GM15510 (cell line): Measurements from ENCODE around the gene KCNE4.

Experiments used
- POLR2A ChIP-seq: IDR thresholded peaks from 3 replicates; pipeline ENCODE4 v1.6.1; 2011; ENCODE audit warnings: borderline replicate concordance; ENCODE audit not compliant: insufficient read length; ENCODE audit errors: extremely low read depth

The KCNE4 gene

GRCh38 chr2:223048519-223048918 is 3.5 kb upstream of the KCNE4 start:
- TF ChIP-seq POLR2A: no peak

GRCh38 chr2:223049356-223049755 is 2.6 kb upstream of the KCNE4 start:
- no peak for TF ChIP-seq POLR2A

- no peak for TF ChIP-seq POLR2A
These were observed 1.8 kb upstream of the KCNE4 start for GRCh38 chr2:223050188-223050587.

GRCh38 chr2:223050900-223051504 is 988 bp upstream of the KCNE4 start:
- no peak for TF ChIP-seq POLR2A

GRCh38 chr2:223052548-223053483 is 826 bp downstream of the KCNE4 start:
- TF ChIP-seq POLR2A: no peak

- no peak for TF ChIP-seq POLR2A
These were observed 1.6 kb downstream of the KCNE4 start for GRCh38 chr2:223053484-223054192.

- no peak for TF ChIP-seq POLR2A
These were observed 2.3 kb downstream of the KCNE4 start for GRCh38 chr2:223054193-223054781.

GRCh38 chr2:223055140-223055539 is 3.1 kb downstream of the KCNE4 start:
- TF ChIP-seq POLR2A: no peak

GRCh38 chr2:223055836-223056235 is 3.8 kb downstream of the KCNE4 start:
- no peak for TF ChIP-seq POLR2A

- TF ChIP-seq POLR2A: no peak
These were observed 4.9 kb downstream of the KCNE4 start for GRCh38 chr2:223056701-223057418.

GRCh38 chr2:223057569-223057968 is 5.6 kb downstream of the KCNE4 start:
- TF ChIP-seq POLR2A: no peak

- TF ChIP-seq POLR2A: no peak
These were observed 7.1 kb downstream of the KCNE4 start for GRCh38 chr2:223058952-223059716.

- no peak for TF ChIP-seq POLR2A
These were observed 8.3 kb downstream of the KCNE4 start for GRCh38 chr2:223060201-223060825.
